ENCODE results near the gene CLCF1. TPM values are rescaled to one million over a fixed set of nuclear protein-coding genes. Genes with fewer than 3 reads are reported as not detected.

Gene CLCF1
- total RNA-seq, 2 donors from 2014 or later, result 0.22 to 1.1 TPM

- Mint-ChIP-seq H3K4me1 (peaks cover 63% of the 10 kb centered on the region), H3K9me3 (no peaks in the 10 kb centered on the region), H3K27me3 (peaks cover 6% of the 10 kb centered on the region), H3K36me3 (ENCODE audit: low read depth) (no peaks in the 10 kb centered on the region), H3K4me3 (peak overlapping the region; percentile 32), H3K27ac (peak overlapping the region; percentile 60)
- peak; percentile 86 for ATAC-seq (replicated peaks)
Observed at GRCh38 chr11:67368621-67369020, 4.8 kb downstream of the CLCF1 start.

DNA sequence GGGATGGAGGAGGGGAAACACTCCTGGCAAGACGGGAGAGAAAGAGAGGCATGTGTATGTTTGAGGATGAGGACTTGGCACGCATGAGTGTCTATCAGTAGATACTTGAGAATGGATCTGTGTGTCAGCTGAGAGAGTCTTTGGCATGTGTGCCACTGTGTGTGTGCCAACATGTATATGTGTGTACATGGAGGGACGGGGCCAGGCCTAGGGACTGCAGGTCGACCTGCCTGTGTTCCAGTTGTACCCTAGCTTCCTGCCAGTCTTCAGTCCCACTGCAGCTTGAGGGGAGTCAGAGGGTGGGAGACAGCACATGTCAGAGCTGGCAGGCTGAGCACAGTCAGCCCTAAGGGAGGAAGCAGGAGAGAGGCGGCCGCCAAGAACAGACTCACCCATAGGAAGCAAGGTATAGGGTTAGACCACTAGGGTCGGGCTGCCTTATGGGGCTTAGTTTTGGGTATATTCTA, 5.6 kb downstream of the CLCF1 start:
- Mint-ChIP-seq H3K27me3 (peaks cover 6% of the 10 kb centered on the region), H3K4me1 (peaks cover 67% of the 10 kb centered on the region)

GRCh38 chr11:67366961-67367760, 6.2 kb downstream of the CLCF1 start:
- Mint-ChIP-seq H3K4me1 (peaks cover 68% of the 10 kb centered on the region), H3K27ac (no peak overlapping the region)

More for the DNA sequence above, 5.6 kb downstream of the CLCF1 start:
- Mint-ChIP-seq H3K9me3 (no peaks in the 10 kb centered on the region), H3K4me3 (peak overlapping the region; percentile 32), H3K36me3 (ENCODE audit: low read depth) (no peaks in the 10 kb centered on the region), H3K27ac (peak overlapping the region; percentile 60)
- ATAC-seq (replicated peaks), result no peak

DNA sequence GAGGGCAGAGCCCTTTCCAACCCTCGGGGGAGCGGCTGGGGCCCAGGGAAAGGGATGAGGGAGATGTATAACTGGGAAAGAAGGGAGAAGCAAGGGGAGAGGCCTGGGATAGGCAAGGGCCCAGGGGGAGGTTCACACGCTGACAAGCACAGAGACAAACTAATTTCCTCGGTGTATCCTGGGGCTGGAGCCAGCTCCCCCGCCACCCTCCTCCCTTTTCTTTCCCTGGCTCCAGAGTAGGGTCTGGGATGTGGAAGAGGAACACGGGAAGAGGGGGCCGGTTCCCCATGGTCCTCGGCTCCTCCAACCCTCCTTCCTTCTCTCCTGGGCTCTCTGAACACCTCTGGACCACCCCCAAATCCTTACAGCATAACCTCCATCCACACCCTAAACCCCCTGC, 6.9 kb downstream of the CLCF1 start:
- peaks cover 4% of the 10 kb centered on the region for H3K27me3 Mint-ChIP-seq
- no peak for ATAC-seq (replicated peaks)

More at GRCh38 chr11:67366961-67367760, 6.2 kb downstream of the CLCF1 start:
- Mint-ChIP-seq H3K4me3 (peak overlapping the region; percentile 32), H3K36me3 (ENCODE audit: low read depth) (no peaks in the 10 kb centered on the region), H3K9me3 (no peaks in the 10 kb centered on the region), H3K27me3 (peaks cover 6% of the 10 kb centered on the region)
- no peak for ATAC-seq (replicated peaks)

GRCh38 chr11:67365736-67366444, 7.5 kb downstream of the CLCF1 start:
- no peaks in the 10 kb centered on the region for H3K27me3 Mint-ChIP-seq

More for the DNA sequence above, 6.9 kb downstream of the CLCF1 start:
- Mint-ChIP-seq H3K27ac (peak overlapping the region; percentile 60), H3K4me1 (peaks cover 64% of the 10 kb centered on the region), H3K36me3 (ENCODE audit: low read depth) (no peaks in the 10 kb centered on the region), H3K9me3 (no peaks in the 10 kb centered on the region), H3K4me3 (no peak overlapping the region)

DNA sequence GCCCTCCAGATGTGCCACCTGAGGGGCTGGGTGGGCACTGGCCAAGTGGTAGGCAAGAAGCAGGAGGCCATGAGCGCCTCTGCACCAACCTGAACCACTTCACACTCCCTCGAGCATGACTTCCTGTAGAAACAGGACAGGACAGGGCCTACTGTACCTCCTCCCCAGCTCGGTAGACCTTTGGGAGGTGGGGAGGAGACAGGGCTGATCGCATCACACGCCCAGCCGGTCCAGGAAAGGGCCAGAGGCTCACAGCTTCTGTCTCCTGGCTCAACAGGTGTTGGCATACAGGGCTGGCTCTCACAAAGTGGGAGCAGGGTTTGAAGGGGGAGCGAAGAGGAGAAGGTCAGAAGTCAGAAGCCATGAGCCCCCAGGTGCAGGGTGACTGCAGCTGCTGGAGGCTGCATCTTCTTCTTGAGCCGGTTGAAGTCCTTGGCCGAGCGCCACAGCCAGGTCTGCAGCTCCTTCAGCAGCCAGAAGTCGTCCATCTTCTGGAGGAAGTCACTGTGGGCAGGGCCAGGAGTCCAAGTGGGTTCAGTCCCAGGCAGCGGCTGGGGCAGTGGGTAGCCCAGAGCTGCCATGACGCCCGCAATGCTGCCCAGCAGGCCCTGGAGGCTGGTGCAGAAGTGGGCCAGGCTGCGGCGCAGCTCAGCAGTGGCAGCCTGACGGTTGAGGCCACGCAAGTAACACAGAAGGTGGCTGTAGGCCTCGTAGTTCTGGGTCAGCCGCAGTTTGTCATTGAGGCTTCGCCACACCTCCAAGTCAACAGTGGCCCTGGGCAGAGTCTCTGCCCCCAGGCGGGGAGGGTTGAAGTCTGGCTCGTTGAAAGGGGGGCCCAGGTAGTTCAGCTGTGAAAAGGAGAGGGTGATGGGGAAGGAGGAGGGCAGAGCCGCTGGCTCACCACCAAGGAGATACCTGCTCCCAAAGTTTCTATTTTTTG, 8.3 kb downstream of the CLCF1 start:
- Mint-ChIP-seq H3K36me3 (ENCODE audit: low read depth) (no peaks in the 10 kb centered on the region), H3K27ac (peak overlapping the region; percentile 60), H3K4me1 (peaks cover 51% of the 10 kb centered on the region), H3K4me3 (peak overlapping the region; percentile 10), H3K9me3 (no peaks in the 10 kb centered on the region), H3K27me3 (no peaks in the 10 kb centered on the region)
- no peak for ATAC-seq (replicated peaks)

More at GRCh38 chr11:67365736-67366444, 7.5 kb downstream of the CLCF1 start:
- Mint-ChIP-seq H3K4me3 (no peak overlapping the region), H3K9me3 (no peaks in the 10 kb centered on the region), H3K27ac (peak overlapping the region; percentile 60), H3K4me1 (peaks cover 57% of the 10 kb centered on the region), H3K36me3 (ENCODE audit: low read depth) (no peaks in the 10 kb centered on the region)
- no peak for ATAC-seq (replicated peaks)

GRCh38 chr11:67364169-67364568, 9.2 kb downstream of the CLCF1 start:
- Mint-ChIP-seq H3K27ac (peak overlapping the region; percentile 36), H3K4me1 (peaks cover 44% of the 10 kb centered on the region), H3K4me3 (peak overlapping the region; percentile 10), H3K36me3 (ENCODE audit: low read depth) (no peaks in the 10 kb centered on the region), H3K27me3 (no peaks in the 10 kb centered on the region), H3K9me3 (no peaks in the 10 kb centered on the region)
- no peak for ATAC-seq (replicated peaks)

DNA sequence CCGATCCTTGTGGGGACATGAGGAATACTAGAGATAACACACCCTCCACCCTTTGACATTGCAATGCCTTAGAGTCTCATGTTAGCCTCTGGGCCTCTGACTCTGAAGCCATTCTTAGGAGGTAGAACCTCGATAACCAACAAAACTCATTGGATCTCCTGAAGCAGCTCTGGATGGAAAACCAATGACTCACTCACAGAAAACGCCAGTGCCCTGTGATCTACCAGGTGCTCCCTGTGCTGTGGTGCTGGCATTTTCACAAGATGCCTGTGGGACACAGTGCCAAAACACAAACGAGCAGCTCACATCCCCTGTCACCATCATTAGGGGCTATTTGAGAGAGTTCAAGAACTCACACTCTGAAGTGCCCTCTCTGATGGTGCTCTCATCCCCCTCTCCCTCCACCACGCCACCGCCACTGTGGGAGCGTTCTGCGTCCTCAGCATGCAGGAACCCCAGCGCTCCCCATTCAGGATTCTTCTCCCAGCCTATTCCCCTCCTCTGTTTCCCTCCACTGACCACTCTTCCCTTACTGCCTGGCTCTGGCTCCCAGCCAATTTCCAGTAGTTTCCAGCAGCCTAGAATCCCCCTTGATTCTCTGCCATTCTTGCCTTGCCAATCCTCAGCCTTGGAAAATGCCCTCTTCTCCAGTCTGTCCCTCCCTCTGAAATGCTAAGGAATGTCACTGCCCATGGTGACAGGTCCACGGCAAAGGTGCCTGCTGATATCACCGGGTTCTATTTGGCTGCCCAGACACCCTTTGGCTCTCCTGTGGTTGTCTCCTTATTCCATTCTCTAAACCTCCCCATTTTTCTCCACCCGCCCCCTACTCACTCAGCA, 15.3 kb downstream of the CLCF1 start:
- ATAC-seq (replicated peaks), result no peak
- Mint-ChIP-seq H3K27me3 (no peaks in the 10 kb centered on the region), H3K27ac (no peak overlapping the region), H3K36me3 (ENCODE audit: low read depth) (peaks cover 5% of the 10 kb centered on the region), H3K9me3 (no peaks in the 10 kb centered on the region), H3K4me1 (peaks cover 22% of the 10 kb centered on the region), H3K4me3 (no peak overlapping the region)

DNA sequence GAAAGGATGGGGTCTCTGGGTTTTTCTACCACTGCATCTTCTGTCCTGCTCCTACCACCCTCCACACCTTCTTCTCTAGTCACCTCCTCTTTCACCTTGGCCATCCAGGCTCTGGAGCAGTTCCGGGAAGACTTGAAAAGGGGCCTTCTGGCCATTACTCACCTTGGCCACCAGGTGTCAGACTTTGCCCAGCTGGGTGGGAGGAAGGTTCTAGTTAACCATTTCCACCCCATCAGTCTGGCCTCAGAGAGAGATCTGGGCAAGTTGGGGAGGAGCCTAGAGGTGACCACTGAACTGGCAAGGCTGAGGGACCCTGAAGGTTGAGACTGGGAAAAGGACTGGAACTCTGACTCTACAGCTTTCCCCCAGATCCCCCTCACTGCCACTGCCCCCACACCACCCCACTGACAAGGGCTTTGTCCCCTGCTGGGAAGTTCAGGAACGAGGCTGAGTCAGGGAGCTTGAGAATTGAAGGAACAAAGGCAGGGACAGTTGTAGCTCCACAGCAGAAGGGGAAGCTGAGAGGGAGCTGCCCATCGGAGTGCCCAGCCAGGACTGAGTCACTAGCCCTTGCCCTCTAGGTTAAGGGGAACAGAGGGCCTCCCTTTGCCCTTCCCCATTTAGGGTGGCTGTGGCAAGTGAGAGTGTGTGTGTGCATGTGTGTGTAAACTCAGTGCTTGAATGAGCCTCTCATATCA, 16.4 kb downstream of the CLCF1 start:
- peak; percentile 8 for ATAC-seq (replicated peaks)
- peaks cover 9% of the 10 kb centered on the region for H3K36me3 Mint-ChIP-seq (ENCODE audit: low read depth)
- peaks cover 18% of the 10 kb centered on the region for H3K4me1 Mint-ChIP-seq
- H3K27ac Mint-ChIP-seq, result peak overlapping the region; percentile 92
- no peaks in the 10 kb centered on the region for H3K9me3 Mint-ChIP-seq
- no peaks in the 10 kb centered on the region for H3K27me3 Mint-ChIP-seq
- H3K4me3 Mint-ChIP-seq, result peak overlapping the region; percentile 63

GRCh38 chr11:67356387-67356863, 17.0 kb downstream of the CLCF1 start:
- peaks cover 13% of the 10 kb centered on the region for H3K36me3 Mint-ChIP-seq (ENCODE audit: low read depth)
- peaks cover 18% of the 10 kb centered on the region for H3K4me1 Mint-ChIP-seq
- no peak for ATAC-seq (replicated peaks)
- H3K27ac Mint-ChIP-seq, result peak overlapping the region; percentile 92
- H3K9me3 Mint-ChIP-seq, result no peaks in the 10 kb centered on the region
- no peaks in the 10 kb centered on the region for H3K27me3 Mint-ChIP-seq
- H3K4me3 Mint-ChIP-seq, result peak overlapping the region; percentile 63

DNA sequence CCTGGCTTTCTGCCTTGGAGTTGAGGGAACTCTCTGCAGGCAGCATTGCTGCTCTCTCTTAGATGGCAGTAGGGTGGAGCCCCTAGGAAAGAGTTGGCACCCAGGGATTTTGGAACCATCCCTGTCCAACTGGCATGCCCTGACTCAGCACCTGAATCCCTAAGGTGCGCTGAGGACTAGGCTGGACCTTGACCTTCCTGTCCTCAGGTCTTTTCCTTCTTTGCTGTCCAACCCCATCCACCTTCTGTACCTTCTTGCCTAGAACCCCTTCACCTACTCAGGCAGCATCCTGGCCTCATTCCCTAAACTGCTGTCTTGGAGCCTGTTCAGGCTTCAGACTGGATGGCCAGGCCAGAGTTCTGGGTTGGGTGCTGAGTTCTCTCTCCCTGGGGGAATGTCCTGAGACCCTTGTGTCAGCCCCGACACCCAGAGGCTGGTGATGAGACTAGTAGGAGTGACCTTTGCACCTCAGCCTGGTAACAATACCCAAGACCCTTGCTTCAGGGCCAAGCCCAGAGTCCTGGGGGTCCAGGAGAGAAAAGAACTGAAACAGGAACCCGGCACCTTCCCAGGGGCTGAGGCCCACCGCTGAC, 17.5 kb downstream of the CLCF1 start:
- H3K36me3 Mint-ChIP-seq (ENCODE audit: low read depth), result peaks cover 18% of the 10 kb centered on the region
- H3K4me3 Mint-ChIP-seq, result peak overlapping the region; percentile 63
- no peaks in the 10 kb centered on the region for H3K27me3 Mint-ChIP-seq
- peak overlapping the region; percentile 92 for H3K27ac Mint-ChIP-seq
- ATAC-seq (replicated peaks), result no peak
- no peaks in the 10 kb centered on the region for H3K9me3 Mint-ChIP-seq
- peaks cover 18% of the 10 kb centered on the region for H3K4me1 Mint-ChIP-seq

- H3K36me3 Mint-ChIP-seq (ENCODE audit: low read depth), result peaks cover 18% of the 10 kb centered on the region
- no peaks in the 10 kb centered on the region for H3K9me3 Mint-ChIP-seq
- no peaks in the 10 kb centered on the region for H3K27me3 Mint-ChIP-seq
- H3K27ac Mint-ChIP-seq, result peak overlapping the region; percentile 97
- peaks cover 18% of the 10 kb centered on the region for H3K4me1 Mint-ChIP-seq
- H3K4me3 Mint-ChIP-seq, result peak overlapping the region; percentile 95
- ATAC-seq (replicated peaks), result no peak
Observed at GRCh38 chr11:67355023-67355793, 18.2 kb downstream of the CLCF1 start.

Data from activated T-helper 17 cell treated with anti-CD3 and anti-CD28 coated beads, Interleukin-2, amount 50 U/mL, for 72 hours (primary cell).